Measurements from ENCODE around the gene ABLIM3.

GRCh38 chr5:149093625-149094024, 47.7 kb upstream of the ABLIM3 start:
- TF ChIP-seq CTCF (IDR thresholded peaks at IDR 0.05; ENCODE audit: insufficient read depth, low read length, poor library complexity, severe bottlenecking) (no peak), EZH2phosphoT487 (conservative IDR thresholded peaks at IDR 0.05; ENCODE audit: low read length) (no peak)

All from SU-DHL-6 (cell line).